Stimulated activated CD8-positive, alpha-beta memory T cell treated with anti-CD3 and anti-CD28 coated beads, Interleukin-12 subunit alpha, Interleukin-12 subunit beta, amount 100 ng/mL, for 1 hour (primary cell): ENCODE data around the gene DENND1A.

Experiments
- DNase-seq: peaks from one replicate; pipeline ENCODE4 v3.0.0-alpha.2; 2020; ENCODE audit warnings: low read depth

DENND1A gene

GRCh38 chr9:123390337-123391135 lies 539.4 kb downstream of the DENND1A start:
- DNase-seq, result no peak

- DNase-seq, result no peak
Observed at GRCh38 chr9:123389698-123390097, 540.2 kb downstream of the DENND1A start.

DNA sequence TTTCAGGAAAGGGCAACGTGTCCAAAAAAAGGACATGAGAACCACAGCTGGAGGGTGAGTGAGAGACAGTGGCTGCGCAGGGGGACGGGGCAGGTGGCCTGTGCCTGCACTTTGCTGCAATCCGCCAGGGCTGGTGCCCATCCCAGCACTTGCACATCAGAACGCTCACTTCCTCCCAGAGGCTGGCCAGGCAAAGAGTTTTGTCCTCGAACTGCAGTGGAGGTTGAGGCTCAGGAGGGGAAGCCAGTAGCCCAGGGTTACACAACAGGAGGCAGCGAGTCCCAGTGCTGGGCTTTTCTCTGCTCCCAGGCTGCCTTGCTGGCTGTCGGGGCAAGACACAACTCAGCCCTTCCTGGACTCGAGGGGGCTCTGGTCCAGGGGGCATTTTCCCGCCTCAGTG lies 540.9 kb downstream of the DENND1A start:
- no peak for DNase-seq

DNA sequence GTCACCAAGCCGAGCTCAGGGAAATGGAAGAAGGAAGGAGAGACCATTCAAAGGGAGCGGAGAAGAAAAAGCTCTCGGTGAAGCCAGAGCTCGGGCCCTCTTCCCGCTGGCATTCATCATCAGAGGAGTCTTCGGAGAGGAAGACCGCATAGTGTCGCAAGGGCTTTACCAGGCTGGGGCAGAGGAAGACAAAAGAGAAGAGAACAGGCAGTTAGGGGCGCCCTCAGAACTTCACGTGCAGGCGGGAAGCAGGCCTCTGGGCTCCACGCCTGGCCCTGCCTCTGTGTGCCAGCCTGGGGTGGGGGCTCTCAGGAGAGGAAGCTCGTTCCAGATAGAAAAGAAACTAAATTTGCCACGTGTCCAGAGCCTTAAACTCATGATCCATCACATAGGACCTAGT lies 542.2 kb downstream of the DENND1A start:
- DNase-seq, result no peak

DNA sequence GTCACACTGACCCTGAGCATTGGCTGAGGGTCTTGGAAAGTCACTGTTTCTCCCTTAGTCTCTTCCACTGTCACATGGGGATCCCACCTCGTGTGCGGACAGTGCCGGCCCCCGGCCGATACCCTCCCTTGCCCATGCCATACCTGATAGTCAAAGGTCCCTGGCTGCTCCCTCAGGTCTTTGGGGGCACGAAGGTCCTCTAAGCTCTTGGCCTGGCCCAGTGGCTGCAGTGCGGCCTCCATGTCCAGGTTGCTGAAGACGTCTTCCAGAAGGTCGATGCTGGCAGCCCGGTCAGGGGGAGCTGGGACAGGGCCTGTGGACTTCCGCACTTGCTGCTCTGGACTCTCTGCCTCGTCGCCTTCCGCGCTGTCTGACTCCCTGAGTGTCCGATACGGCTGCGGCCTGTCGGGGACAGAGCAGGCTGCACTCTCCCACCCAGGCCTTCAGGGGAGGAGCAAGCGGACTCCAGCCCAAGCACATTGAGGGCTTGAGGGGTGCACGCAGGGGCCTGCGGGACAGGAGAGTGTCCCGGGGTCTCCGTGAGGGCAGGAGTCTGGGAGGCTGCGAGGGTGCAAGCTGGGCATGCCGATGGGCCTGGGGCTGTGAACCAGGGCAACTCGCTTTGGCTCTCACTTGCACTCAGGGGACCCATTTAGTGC lies 546.3 kb downstream of the DENND1A start:
- DNase-seq, result no peak

- DNase-seq, result no peak
Observed at GRCh38 chr9:123382653-123383511, 547.0 kb downstream of the DENND1A start.

DNA sequence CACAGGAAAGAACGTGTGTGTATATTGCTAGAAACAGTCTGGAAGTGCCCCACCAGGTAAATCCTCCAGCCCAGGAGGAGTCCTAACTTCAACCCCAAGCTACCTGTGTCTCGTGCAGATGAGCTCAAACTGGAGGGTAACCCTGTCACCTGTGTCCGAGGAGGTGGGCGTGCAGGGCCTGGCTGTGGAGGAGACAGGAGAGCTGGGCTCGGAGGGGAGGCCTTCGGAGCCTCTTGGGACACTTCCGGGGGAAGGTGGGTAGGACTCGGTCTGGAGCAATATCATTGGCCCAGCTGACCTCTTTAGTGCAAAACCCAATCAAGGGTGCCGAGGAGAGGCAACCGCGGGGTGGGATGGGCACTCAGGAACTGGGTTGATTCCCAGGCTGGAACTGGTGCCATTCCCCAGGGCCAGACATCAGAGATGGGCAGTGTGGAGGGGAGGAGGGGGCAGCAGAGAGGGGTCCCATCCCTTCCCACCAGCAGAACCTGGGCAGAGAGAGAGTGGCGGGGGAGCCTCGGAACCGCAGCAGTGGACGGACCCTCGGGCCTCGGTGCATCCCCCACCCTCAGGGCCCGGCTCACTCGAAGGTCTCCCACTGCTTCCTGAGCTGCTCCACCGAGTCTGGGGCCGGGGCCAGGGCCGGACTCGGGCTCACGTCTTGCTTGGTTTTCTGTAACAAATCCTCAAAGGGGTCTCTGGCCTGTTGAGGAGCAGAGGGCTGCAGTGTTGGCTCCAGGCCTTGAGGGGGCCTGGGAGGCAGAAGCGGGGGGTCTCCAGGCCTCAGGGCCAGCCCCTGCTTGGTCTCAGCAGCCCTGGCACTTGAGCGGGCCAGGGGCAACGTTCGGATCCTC lies 548.8 kb downstream of the DENND1A start:
- no peak for DNase-seq

DNA sequence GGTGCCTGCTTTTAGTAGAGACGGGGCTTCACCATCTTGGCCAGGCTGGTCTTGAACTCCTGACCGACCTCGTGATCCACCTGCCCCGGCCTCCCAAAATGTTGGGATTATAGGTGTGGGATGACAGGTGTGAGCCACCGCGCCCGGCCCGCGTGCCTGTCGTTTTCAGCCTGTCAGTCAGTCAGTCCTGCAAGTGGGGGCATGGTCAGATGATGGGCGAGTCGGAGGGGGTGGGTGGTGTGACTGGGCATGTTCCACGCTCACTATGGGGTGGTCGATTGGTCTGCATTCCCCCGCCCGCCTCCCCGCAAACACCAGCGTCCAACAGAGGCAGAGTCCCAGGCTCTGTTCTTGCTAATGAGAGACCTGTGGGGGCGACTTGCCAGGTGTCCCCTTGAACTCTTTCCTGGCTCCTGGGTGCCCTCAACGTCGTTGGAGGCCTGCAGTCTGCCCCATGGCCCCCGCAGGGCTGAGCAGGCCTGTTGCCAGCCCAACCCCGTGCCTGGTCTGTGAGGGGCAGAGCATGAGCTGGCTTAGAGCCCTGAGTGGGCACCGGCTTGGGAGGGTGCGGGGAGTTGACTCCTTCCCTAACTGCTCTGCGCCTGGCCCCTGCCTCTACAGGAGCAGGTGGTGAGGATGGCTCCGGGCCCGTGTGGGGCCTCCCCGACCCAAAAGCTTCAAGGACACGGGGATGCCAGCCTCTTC lies 550.8 kb downstream of the DENND1A start:
- no peak for DNase-seq

DNA sequence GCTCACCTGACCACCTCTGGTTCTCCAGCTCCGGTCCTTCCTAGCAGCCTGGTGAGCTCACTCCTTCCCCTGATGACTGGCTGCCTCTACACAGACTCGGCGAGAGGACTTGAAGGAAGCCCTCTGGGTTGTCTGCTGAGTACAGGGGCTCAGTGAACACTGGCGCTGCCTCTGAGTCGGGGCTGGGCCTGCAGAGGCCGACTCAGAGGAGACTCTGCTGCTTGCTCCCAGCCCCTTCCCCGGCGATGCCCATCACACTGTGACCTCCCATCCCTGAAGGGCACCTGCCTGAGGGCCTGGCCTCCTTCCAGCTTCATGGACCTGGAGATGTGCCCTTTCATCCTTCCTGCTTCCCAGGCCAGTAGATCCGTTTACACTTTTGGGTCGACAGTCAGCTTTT lies 551.9 kb downstream of the DENND1A start:
- no peak for DNase-seq

GRCh38 chr9:123377211-123377971 lies 552.5 kb downstream of the DENND1A start:
- no peak for DNase-seq

DNA sequence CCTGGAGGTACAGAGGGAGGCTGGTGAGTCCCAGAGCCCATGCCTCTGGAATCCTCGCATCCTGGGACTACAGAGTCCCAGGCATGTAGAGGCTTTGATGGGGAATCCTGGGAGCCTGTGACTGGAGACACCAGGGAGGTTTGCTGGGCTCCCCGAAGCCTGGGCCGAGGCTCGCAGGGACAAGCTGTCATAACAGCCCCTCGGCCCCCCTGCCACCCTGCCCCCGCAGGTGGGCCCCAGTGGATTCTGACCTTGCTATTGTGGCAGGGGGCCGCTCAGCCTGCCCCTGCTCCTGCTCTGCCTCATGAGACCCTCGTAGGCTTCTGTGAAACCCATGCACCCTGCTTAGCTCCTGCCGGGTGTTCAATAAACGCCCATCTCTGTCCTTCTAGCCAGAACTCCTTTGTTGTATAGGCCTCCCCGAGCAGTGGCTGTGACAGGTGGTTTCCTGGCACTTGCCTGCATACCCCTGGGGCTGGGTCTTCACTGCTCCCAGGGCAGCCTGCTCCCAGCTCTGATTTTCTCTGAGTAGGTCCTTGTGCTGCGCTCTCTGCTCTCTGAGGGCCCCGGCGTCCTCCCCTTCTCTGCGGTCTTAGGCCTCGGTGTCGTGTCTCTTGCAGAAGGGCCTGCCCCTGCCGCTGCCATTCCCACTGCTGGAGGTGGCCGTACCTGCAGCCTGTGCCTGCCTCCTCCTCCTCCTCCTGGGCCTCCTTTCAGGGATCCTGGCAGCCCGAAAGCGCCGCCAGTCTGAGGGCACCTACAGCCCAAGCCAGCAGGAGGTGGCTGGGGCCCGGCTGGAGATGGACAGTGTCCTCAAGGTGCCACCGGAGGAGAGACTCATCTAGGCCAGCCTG lies 553.5 kb downstream of the DENND1A start:
- DNase-seq, result no peak

DNA sequence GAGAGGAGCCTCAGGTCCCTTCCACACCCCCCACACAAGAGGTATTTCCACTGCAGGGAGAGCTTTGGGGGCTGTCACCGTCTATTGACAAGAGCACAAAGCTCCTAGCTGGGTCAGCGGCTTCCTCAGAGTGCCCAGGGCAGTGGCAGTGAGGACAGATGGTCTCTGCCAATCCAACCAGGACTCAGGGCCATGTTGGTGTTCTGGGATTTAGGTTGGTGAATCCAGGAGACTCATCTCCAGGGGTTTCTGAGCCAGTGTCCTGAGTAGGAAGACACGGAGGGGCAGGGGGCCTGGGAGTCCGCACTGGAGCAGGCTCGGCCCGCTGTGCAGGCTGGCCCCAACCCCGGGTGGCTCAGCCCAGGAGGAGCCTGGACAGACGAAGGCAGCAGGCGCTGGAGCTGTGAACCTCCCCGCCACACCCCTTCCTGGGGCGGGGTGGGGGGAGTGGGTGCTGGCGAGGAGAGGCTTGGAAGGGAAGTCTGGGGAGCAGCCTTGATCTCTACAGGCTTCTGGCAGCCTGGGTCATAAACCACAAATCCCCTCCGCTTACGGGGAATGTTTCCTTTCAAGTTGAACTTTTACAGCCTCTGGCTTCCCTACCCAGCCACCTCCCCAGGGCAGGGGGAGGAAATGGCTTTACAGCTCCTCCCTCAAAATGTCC lies 554.3 kb downstream of the DENND1A start:
- DNase-seq, result no peak

- DNase-seq, result no peak
Observed at GRCh38 chr9:123373946-123374345, 556.0 kb downstream of the DENND1A start.

DNA sequence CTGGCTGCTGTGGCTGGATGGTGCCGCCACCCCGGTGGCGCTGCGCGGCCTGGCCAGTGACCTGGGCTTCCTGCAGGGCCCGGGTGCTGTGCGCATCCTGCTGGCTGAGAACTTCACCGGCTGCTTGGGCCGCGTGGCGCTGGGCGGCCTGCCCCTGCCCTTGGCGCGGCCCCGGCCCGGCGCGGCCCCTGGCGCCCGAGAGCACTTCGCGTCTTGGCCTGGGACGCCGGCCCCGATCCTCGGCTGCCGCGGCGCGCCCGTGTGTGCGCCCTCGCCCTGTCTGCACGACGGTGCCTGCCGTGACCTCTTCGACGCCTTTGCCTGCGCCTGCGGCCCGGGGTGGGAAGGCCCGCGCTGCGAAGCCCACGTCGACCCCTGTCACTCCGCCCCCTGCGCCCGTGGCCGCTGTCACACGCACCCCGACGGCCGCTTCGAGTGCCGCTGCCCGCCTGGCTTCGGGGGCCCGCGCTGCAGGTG lies 556.4 kb downstream of the DENND1A start:
- no peak for DNase-seq

- no peak for DNase-seq
Observed at GRCh38 chr9:123372766-123373446, 557.0 kb downstream of the DENND1A start.

GRCh38 chr9:123371805-123372590 lies 557.9 kb downstream of the DENND1A start:
- no peak for DNase-seq

- no peak for DNase-seq
Observed at GRCh38 chr9:123371228-123371584, 558.7 kb downstream of the DENND1A start.
